ENCODE results near the gene MOB3B. TPM values are rescaled to one million over a fixed set of nuclear protein-coding genes. Genes with fewer than 3 reads are reported as not detected.

MOB3B gene
- total RNA-seq, 1 experiment from 2014 or later = not detected

DNA sequence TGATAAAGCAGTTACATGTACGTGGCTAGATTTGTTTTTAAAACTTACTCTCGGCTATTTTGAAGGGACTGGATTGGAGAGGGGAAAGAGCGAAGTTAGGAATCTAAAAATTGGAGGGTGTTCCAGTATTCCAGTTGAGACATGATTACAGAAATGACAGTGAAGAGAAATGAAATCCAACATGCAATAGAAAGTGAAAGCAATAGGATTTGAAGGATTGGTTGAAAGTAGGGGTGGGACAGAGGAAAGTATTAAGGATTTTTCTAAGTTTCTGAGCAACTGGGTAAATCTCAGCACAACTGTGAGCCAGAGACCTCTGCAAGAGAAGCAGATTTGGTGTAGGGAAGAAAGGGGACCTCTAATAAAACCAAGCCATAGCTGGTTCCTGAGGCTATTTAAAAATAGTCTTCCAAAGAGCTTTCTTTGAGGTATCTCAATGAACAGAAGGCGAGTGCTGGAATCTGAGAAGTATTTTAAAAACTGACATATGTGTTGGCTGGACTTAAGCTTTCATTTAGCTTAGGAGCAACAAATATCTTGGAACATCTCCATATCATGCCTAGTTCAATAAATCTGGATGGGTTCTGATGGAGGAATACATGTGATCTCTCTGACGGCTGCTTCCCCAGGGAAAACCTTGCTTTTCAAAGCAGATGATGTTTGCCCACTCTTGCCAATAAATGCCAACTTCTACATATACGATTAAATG is 115.9 kb downstream of the MOB3B start:
- in situ Hi-C loops (cut with HindIII; ENCODE audit: low sequenced_read_pairs) = no loop called here
- peak; percentile 72 for DNase-seq (ENCODE audit: low spot score)

- DNase-seq (ENCODE audit: low spot score) = no peak
- in situ Hi-C loops (cut with HindIII; ENCODE audit: low sequenced_read_pairs) = no loop called here
These were observed 116.7 kb downstream of the MOB3B start for GRCh38 chr9:27412963-27413362.

DNA sequence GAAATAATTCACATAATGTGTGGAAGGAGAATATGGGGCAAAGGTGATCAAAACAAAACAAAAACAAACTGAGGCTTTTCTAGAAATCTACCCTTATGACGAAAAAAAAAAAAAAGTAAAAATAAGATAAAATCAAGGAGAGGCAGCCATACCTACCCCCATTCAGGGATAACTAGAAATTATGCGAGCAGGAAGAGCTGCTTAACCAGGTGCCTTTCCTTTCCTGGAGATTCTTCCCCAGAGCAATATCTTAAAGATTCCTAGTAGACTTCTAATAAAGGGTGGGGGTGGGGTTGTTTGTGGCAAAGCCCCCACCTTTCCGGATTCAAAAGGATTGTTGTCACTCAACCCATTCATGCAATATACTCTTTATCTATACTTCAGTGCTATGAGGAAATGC is 117.5 kb downstream of the MOB3B start:
- DNase-seq (ENCODE audit: low spot score) = no peak
- in situ Hi-C loops (cut with HindIII; ENCODE audit: low sequenced_read_pairs) = no loop called here

GRCh38 chr9:27408482-27408881 is 121.1 kb downstream of the MOB3B start:
- in situ Hi-C loops (cut with HindIII; ENCODE audit: low sequenced_read_pairs) = no loop called here
- DNase-seq (ENCODE audit: low spot score) = no peak

DNA sequence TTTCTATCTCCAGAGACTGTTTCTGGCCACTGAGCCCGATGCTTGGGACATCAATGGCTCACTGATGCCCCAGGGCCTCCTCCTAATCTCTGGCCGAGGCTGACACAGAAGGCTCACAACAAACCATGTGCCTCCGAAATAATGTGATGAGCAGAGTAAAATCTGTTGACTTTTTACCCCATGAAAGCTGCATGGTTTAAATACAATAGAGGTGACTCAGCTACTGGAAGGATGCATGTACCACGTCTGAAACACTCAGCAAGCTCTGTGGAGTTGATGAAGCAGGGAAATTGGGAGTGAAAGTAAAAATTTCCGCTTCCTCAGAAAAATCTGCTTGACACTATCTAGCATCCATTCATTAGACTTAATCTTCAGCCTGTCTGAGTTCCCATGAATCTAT is 121.6 kb downstream of the MOB3B start:
- in situ Hi-C loops (cut with HindIII; ENCODE audit: low sequenced_read_pairs) = no loop called here
- no peak for DNase-seq (ENCODE audit: low spot score)

DNA sequence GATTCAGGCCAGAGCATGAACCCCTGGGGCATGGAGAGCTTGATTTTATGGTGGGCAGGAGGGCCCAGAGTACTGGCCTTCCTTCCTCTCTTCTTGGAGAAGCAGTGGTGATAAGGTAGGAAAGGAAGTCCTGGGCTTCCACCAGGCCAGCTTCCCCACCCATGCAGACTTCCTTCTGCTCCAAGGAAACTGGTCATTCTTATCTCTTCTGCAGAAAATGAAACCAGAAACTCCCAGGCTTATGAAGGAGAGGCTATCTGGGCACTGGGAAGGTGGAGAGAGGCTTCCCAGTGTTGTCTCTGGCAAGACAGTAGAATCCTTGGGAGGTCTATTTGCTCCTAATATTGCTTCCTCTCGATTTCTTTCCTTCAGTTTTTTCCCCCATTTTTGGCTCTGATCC is 122.1 kb downstream of the MOB3B start:
- no peak for DNase-seq (ENCODE audit: low spot score)
- in situ Hi-C loops (cut with HindIII; ENCODE audit: low sequenced_read_pairs) = no loop called here

GRCh38 chr9:27404661-27405060 is 125.0 kb downstream of the MOB3B start:
- in situ Hi-C loops (cut with HindIII; ENCODE audit: low sequenced_read_pairs) = no loop called here
- DNase-seq (ENCODE audit: low spot score) = no peak

DNA sequence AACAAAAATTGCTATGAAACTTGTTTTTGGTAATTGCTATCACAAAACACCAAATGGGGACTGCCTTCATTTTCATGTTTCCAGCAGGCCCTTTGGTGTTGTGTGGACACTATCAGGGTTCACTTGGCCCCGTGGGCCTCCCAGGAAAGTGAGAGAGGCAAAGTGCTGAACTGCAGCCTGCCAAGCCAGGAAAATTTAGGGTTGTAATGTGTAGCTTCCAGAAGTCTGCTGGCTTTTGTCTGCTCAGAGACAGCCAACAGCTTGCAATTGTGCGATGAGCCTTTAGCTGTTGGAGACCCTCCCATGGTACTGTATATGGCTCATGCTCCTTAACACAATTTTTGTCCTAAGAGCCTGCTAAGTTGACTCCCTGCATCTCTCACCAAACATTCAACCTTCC is 127.0 kb downstream of the MOB3B start:
- DNase-seq (ENCODE audit: low spot score) = no peak
- in situ Hi-C loops (cut with HindIII; ENCODE audit: low sequenced_read_pairs) = no loop called here

GRCh38 chr9:27400334-27400880 is 129.2 kb downstream of the MOB3B start:
- no peak for DNase-seq (ENCODE audit: low spot score)
- in situ Hi-C loops (cut with HindIII; ENCODE audit: low sequenced_read_pairs) = no loop called here

GRCh38 chr9:27398982-27399653 is 130.5 kb downstream of the MOB3B start:
- in situ Hi-C loops (cut with HindIII; ENCODE audit: low sequenced_read_pairs) = no loop called here
- DNase-seq (ENCODE audit: low spot score) = peak; percentile 23

- DNase-seq (ENCODE audit: low spot score) = no peak
- in situ Hi-C loops (cut with HindIII; ENCODE audit: low sequenced_read_pairs) = no loop called here
These were observed 133.1 kb downstream of the MOB3B start for GRCh38 chr9:27396495-27396894.

GRCh38 chr9:27395484-27395921 is 134.1 kb downstream of the MOB3B start:
- in situ Hi-C loops (cut with HindIII; ENCODE audit: low sequenced_read_pairs) = no loop called here
- no peak for DNase-seq (ENCODE audit: low spot score)

- DNase-seq (ENCODE audit: low spot score) = no peak
- in situ Hi-C loops (cut with HindIII; ENCODE audit: low sequenced_read_pairs) = no loop called here
These were observed 134.8 kb downstream of the MOB3B start for GRCh38 chr9:27394826-27395201.

DNA sequence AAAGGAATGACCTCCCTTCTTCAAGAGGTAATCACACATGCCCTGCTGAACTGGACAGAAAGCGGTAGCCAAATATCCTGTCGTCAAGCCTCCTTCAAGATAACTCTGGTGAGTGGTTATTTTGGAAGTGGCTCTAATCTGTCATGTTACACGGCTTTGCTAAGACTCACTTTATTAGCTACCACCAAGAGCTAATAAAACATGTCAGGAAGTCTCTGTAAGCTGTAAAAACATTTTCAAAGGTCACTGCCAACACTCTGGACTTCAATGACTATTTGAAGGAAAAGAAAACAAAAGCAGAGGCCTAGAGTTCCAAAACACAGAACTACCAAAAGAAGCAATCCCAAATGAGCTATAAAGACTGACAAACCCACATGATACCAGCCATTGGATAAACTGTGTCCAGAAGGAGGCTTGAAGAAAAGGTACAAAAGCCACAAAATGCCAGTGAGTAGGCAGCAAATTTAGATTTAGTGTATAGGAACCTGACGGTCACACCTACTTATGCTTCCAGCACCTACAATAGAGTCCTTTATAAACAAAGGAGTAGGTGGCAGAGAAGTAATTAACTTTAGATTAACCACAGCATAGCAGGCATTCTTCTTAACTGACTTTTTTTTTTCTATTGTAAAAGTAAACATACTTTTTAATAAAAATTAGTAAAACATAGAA is 135.3 kb downstream of the MOB3B start:
- in situ Hi-C loops (cut with HindIII; ENCODE audit: low sequenced_read_pairs) = no loop called here
- DNase-seq (ENCODE audit: low spot score) = no peak

DNA sequence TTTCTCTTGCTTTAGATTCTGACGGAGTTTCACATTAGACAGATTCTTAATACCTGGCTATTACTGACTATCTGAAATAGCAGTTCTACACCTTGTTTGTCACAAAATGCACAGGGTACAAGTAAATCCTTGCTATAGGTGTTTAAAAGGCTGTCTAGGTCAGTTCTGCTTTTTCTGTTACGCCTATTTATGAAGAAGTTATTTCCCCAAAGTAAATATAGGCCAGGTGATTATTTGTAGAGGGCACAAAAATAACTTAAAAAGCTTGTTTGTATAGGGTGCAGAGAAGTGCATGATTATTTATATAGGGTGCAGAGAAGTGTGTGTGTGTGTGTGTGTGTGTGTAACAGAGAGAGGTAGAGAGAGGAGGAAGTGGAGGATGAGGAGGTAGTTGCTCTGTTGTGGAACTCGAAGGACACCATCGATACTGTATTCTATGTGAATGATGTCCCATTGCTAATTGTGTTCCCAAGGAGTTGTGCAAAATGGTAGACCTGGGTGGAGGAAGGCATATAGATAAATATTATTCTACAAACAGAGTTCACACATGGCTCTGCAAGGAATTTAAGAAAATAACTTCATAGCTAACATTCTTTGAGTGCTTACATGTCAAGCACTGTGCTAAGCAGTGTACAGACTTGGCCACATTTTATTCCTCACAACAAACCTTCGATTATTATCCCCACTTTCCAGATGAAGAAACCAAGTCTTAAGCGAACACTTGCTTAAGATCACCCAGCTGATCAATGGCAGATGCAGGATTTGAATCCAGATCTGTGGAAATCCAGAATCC is 136.4 kb downstream of the MOB3B start:
- in situ Hi-C loops (cut with HindIII; ENCODE audit: low sequenced_read_pairs) = no loop called here
- no peak for DNase-seq (ENCODE audit: low spot score)

DNA sequence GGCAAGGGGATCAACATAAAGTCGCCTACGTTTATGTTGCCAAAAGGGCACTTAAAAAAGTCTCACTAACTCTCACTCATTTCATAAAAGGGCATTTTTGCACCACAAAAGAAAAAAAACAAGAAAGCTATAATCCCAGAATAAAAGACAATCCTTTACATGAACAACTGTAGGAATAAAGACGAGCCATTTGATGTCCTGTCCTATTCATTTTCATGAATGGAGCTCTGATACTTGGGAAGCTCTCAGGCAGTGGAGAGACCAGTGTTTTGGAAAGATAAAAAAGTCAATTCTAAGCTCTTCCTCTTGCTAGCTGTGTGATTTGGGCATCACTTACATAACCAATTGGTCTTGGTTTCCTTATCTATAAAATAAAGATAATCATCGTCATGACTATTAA is 137.2 kb downstream of the MOB3B start:
- in situ Hi-C loops (cut with HindIII; ENCODE audit: low sequenced_read_pairs) = no loop called here
- DNase-seq (ENCODE audit: low spot score) = no peak

DNA sequence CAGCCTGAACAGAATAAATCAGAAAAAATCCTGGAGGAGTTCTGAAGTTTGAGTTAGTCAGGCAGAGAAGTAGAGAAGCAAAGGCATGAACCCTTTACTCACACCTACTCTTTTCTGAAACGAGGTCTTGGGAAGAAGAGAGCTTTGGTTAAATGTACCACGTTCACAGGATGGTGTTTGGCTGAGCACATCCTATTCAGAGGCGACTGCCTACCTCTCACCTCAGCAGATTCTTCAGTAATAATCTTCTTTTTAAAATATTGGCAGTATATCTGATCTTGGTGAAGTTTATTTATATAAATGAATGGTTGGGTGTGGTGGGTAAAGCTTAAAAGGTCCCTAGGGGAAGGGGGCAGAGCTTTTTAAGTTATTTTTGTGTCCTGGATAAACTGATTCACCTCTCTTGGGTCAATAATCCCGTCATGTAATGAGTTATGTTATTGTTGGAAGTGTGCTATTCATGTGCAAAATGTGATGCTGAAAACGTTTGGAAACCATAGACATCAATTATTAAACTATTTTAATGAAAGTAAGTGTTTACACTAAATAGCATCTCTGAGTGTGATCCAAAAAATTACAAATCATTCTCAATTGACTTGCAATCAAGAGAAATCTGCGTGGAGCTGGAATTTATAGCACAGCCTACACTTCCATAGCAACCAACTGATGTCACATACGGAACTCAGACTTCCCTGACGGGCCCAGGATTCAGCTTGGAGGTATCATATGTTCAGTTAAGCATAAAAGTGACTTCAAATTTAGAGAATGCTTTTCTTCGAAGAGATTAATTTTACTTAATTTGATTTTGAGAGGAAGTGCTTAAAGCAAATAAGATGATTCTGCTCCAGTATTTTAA is 138.3 kb downstream of the MOB3B start:
- in situ Hi-C loops (cut with HindIII; ENCODE audit: low sequenced_read_pairs) = no loop called here

DNA sequence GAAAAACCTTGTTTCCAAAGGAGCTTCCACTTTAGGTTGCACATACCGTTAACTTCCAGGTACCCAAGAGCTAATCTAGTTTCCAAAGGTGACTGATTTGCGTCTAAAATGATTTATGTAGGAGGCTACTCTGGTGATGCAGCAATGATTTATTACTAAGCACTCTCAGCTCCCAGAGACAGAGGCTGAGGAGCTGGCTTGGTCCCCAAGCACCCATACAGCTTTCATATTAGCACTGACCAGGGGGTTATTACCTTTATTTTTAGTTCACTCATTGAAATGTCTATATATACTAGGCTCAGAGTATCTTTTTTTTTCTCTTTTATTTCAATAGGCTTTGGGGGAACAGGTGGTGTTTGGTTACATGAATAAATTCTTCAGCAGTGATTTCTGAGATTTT is 141.5 kb downstream of the MOB3B start:
- no peak for DNase-seq (ENCODE audit: low spot score)

More for the DNA sequence above, 138.3 kb downstream of the MOB3B start:
- DNase-seq (ENCODE audit: low spot score) = no peak

DNA sequence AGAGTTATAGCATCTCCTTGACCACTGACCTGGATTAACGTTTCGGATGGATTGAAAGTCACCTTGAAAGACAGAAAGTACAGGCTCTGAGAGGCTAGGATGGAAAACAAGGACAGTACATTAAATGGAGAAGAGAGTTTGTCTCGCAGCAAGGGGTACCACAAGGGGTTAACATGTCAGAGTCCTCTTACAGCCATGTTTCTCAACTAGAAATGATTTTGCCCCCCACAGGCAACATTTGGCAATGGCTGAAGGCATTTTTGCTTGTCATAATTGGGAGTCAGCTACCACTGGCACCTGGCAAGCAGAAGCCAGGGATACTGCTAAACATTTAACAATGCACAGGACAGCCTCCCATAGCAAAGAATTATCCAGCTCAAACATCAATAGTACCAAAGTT is 141.9 kb downstream of the MOB3B start:
- no peak for DNase-seq (ENCODE audit: low spot score)
- in situ Hi-C loops (cut with HindIII; ENCODE audit: low sequenced_read_pairs) = no loop called here

More for the DNA sequence above, 141.5 kb downstream of the MOB3B start:
- in situ Hi-C loops (cut with HindIII; ENCODE audit: low sequenced_read_pairs) = no loop called here
